Limb (tissue), 2 donors: ENCODE measurements around the gene CORO2B.

Source experiments
- DNase-seq, 2 donors: peaks; one replicate each; pipeline ENCODE4 v3.0.0-alpha.2; 2016; ENCODE audit errors: extremely low spot score in 2 of 2

CORO2B gene

GRCh38 chr15:68572309-68572708 lies 6.5 kb upstream of the CORO2B start:
- no peak for DNase-seq

- no peak for DNase-seq
Observed at GRCh38 chr15:68572921-68573320, 5.9 kb upstream of the CORO2B start.

- no peak for DNase-seq
Observed at GRCh38 chr15:68574046-68574445, 4.7 kb upstream of the CORO2B start.

- DNase-seq = no peak
Observed at GRCh38 chr15:68574629-68575028, 4.2 kb upstream of the CORO2B start.

GRCh38 chr15:68576235-68576892 lies 2.4 kb upstream of the CORO2B start:
- no peak for DNase-seq

- DNase-seq = peak in 1 of 2 donors; percentile 80
Observed at GRCh38 chr15:68578175-68578979, 416 bp upstream of the CORO2B start.

GRCh38 chr15:68580026-68580882 lies 1.5 kb downstream of the CORO2B start:
- no peak for DNase-seq

GRCh38 chr15:68580883-68581155 lies 2.0 kb downstream of the CORO2B start:
- DNase-seq = no peak

GRCh38 chr15:68581725-68582124 lies 2.9 kb downstream of the CORO2B start:
- no peak for DNase-seq

GRCh38 chr15:68582236-68582635 lies 3.4 kb downstream of the CORO2B start:
- no peak for DNase-seq

GRCh38 chr15:68582864-68583263 lies 4.1 kb downstream of the CORO2B start:
- no peak for DNase-seq

- no peak for DNase-seq
Observed at GRCh38 chr15:68583321-68583720, 4.5 kb downstream of the CORO2B start.

GRCh38 chr15:68583936-68584755 lies 5.4 kb downstream of the CORO2B start:
- DNase-seq = no peak

GRCh38 chr15:68584756-68585573 lies 6.2 kb downstream of the CORO2B start:
- DNase-seq = no peak

GRCh38 chr15:68585574-68586273 lies 6.9 kb downstream of the CORO2B start:
- DNase-seq = no peak

- no peak for DNase-seq
Observed at GRCh38 chr15:68586274-68586961, 7.6 kb downstream of the CORO2B start.

- no peak for DNase-seq
Observed at GRCh38 chr15:68587769-68588385, 9.1 kb downstream of the CORO2B start.

GRCh38 chr15:68589053-68589452 lies 10.3 kb downstream of the CORO2B start:
- DNase-seq = no peak
